Thyroid gland (tissue), 4 donors: ENCODE results near the gene MALL. TPM values are rescaled to one million over a fixed set of nuclear protein-coding genes. Genes with fewer than 3 reads are reported as not detected.
"Not testable (repeated sequence)": the region's sequence is repeated elsewhere in the genome, so short reads cannot be mapped to it uniquely, and the experiment has no call there.

Experiments
- DNase-seq, 2 donors: peaks; one replicate each; pipeline ENCODE4 v3.0.0-alpha.2; 2019
- H3K27ac ChIP-seq, 3 donors: fragments of 200-600 bp; sonication (generic); 1 replicate in 2 of 3; 2 replicates in 1 of 3; pipeline ENCODE4 v1.5.1; 2016 to 2019; ENCODE audit warnings: mild to moderate bottlenecking in 1 of 3, moderate library complexity in 1 of 3
- H3K27me3 ChIP-seq: fragments of 200-600 bp; sonication (generic); one replicate; pipeline ENCODE4 v1.5.1; 2019
- H3K36me3 ChIP-seq, 2 donors: fragments of 200-600 bp; sonication (generic); one replicate each; pipeline ENCODE4 v1.5.1; 2016 to 2019
- H3K4me1 ChIP-seq, 2 donors: fragments of 200-600 bp; sonication (generic); one replicate each; pipeline ENCODE4 v1.5.1; 2017 to 2019
- H3K4me3 ChIP-seq, 3 donors: fragments of 200-600 bp; sonication (generic); replicated peaks in 1 of 3; 1 replicate in 2 of 3; 2 replicates in 1 of 3; pipeline ENCODE4 v1.5.1; 2016; ENCODE audit warnings: mild to moderate bottlenecking in 1 of 3
- H3K9me3 ChIP-seq: fragments of 200-600 bp; sonication (generic); one replicate; pipeline ENCODE4 v1.5.1; 2017
- POLR2A ChIP-seq, 2 donors: fragments of 450-650 bp; IDR thresholded peaks; one replicate each; pipeline ENCODE4 v1.6.1; 2017; ENCODE audit warnings: antibody characterized with exemption in 2 of 2, mild to moderate bottlenecking in 2 of 2, moderate library complexity in 1 of 2
- WGBS, 2 donors: methylation state at CpG; one replicate each; pipeline ENCODE4 v1.1.5; 2017; 5-methylcytosine and 5-hydroxymethylcytosine counted together
- intact Hi-C: fragments of 100-400 bp; cut with DNase I; formaldehyde crosslinking; loops from one replicate; pipeline ENCODE4 v1.15.1; 2023
- total RNA-seq, 4 donors: library from RNA; depleted of rRNA; stranded (reverse); fragments of >200 nt; gene quantifications; one replicate each; pipeline ENCODE4 v1.2.3, GENCODE V29; 2016
- TF ChIP-seq, protein P1 (sequence below), 6 experiments: fragments of 200-600 bp in 3 of 6; fragments of 450-650 bp in 3 of 6; sonication (generic) in 3 of 6; IDR thresholded peaks; one replicate each; pipeline ENCODE4 v1.5.1; 2016 to 2019; ENCODE audit warnings: antibody characterized with exemption in 6 of 6, mild to moderate bottlenecking in 2 of 6, inconsistent platforms in 1 of 6, moderate library complexity in 1 of 6

The MALL gene
- total RNA-seq, 4 donors from 2014 or later: 13.3 to 54.4 (median 25.0) TPM

DNA sequence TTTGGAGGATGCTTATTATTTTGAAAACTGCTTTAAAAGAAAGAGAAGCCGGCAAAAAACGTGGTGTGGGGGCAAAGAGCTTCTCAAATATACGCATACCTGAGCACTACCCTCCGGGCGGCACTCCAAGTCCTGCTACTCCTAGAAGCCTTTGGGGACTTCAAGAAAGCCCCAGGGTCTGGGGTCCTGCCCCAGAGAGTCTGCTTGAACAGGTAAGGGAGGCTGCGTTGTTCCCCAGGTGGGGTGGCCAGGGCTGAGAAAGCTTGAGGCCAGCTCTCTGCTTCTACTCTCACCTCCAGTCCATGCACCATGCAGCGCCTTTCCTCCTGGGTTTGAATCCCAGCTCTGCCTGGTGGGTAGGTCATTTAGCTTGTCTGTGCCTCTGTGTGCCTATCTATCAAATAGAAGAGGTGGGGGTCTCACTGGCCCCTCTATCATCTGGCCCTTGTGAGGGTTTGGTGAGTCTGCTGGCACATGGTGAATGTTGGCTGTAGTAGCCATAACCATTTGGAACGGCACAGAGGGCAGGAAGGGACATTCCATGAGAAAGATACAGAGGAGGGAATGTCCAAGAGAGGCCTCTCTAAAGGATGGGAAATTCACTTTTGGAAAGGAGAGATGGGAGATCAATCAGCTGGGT, 19.5 kb downstream of the MALL start:
- Histone ChIP-seq H3K27me3 (no peaks in the 10 kb centered on the region), H3K36me3 (no peaks in the 10 kb centered on the region), H3K27ac (peak overlapping the region in 1 of 3 donors; percentile 0), H3K4me1 (peaks cover 11 to 28% of the 10 kb centered on the region in 2 donors), H3K9me3 (no peaks in the 10 kb centered on the region), H3K4me3 (no peak overlapping the region)
- intact Hi-C loops: no loop called here
- DNase-seq: no peak
- WGBS, 2 donors: 94% methylated on average over 8 of the region's 8 CpGs
- TF ChIP-seq, protein P1, sequence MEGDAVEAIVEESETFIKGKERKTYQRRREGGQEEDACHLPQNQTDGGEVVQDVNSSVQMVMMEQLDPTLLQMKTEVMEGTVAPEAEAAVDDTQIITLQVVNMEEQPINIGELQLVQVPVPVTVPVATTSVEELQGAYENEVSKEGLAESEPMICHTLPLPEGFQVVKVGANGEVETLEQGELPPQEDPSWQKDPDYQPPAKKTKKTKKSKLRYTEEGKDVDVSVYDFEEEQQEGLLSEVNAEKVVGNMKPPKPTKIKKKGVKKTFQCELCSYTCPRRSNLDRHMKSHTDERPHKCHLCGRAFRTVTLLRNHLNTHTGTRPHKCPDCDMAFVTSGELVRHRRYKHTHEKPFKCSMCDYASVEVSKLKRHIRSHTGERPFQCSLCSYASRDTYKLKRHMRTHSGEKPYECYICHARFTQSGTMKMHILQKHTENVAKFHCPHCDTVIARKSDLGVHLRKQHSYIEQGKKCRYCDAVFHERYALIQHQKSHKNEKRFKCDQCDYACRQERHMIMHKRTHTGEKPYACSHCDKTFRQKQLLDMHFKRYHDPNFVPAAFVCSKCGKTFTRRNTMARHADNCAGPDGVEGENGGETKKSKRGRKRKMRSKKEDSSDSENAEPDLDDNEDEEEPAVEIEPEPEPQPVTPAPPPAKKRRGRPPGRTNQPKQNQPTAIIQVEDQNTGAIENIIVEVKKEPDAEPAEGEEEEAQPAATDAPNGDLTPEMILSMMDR (IDR thresholded peaks at IDR 0.05): no peak
- TF ChIP-seq POLR2A (IDR thresholded peaks at IDR 0.05): no peak

DNA sequence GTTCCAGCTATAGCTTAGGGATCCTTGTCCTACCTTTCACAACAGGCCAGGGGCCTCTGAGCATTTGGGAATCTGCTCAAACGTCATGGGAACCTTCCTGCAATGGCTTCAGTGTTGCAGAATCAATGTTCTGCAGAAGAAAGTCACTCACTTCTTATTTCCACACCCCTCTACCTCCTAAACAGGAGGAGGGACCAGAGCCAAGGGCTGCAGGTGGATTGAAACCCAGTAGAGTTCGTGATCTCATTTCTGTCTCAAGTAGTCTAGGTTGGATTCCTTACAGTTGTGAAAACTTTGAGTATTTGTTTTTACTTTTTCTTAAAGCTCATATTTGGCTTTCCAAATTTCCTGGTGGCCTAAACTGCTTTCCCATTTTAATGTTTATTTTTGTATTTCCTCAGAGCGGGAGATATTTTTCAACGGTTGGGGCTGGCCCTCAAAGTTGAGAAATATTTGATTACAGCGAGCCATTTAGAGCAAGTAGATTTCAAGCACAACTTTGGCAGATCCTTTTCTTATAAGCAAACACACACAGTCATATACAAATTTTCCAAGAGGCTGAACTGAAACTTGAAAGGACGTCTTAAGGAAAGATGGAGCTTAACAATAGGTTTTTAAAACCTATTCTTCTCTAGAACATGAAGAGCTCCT, 20.6 kb downstream of the MALL start:
- H3K4me1 ChIP-seq: peaks cover 4 to 20% of the 10 kb centered on the region in 2 donors
- H3K4me3 ChIP-seq, H3K27me3 ChIP-seq, H3K9me3 ChIP-seq, DNase-seq, intact Hi-C loops, H3K36me3 ChIP-seq: not testable (repeated sequence)
- H3K27ac ChIP-seq: peak overlapping the region in 2 of 3 donors; percentile 0 to 9
- 30 to 64% methylated on average over 5 to 6 of the region's 6 CpGs for WGBS, 2 donors

GRCh38 chr2:110093924-110094323, 21.7 kb downstream of the MALL start:
- H3K27ac ChIP-seq, intact Hi-C loops, H3K36me3 ChIP-seq, DNase-seq, H3K27me3 ChIP-seq, H3K9me3 ChIP-seq, H3K4me3 ChIP-seq: not testable (repeated sequence)
- peaks cover 4 to 14% of the 10 kb centered on the region in 2 donors for H3K4me1 ChIP-seq
- no CpG with 5 or more reads among the region's 6 CpGs for WGBS, 2 donors

- H3K4me1 ChIP-seq, H3K9me3 ChIP-seq, H3K27me3 ChIP-seq, H3K27ac ChIP-seq, H3K36me3 ChIP-seq, intact Hi-C loops, DNase-seq, H3K4me3 ChIP-seq: not testable (repeated sequence)
- WGBS, 2 donors: 46 to 50% methylated on average over 2 of the region's 4 CpGs
Measured at GRCh38 chr2:110090164-110090563, 25.5 kb downstream of the MALL start.

GRCh38 chr2:110083757-110084156, 31.9 kb downstream of the MALL start:
- intact Hi-C loops, H3K27ac ChIP-seq, H3K4me3 ChIP-seq, H3K9me3 ChIP-seq, H3K4me1 ChIP-seq, DNase-seq, H3K36me3 ChIP-seq, H3K27me3 ChIP-seq: not testable (repeated sequence)
- no CpG with 5 or more reads among the region's 2 CpGs for WGBS, 2 donors

DNA sequence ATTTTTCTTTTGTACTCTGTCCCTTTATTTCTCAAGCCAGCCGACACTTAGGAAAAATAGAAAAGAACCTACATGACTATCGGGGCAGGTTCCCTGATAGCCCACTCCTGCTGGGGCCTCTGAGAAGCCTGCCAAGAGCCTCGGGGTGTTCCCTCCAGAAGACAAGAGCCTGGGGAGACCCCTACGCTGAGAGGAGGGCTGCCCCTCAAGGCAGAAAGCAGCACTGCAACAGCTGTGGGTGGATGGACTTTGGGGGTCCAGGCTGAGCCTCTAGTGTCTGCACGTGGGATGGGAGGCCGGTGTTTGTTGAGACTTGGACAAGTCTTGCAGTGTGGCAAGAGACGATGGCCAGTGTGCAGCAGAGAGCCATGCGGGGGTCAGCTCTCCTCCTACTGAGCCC, 32.5 kb downstream of the MALL start:
- intact Hi-C loops, H3K27me3 ChIP-seq: not testable (repeated sequence)

DNA sequence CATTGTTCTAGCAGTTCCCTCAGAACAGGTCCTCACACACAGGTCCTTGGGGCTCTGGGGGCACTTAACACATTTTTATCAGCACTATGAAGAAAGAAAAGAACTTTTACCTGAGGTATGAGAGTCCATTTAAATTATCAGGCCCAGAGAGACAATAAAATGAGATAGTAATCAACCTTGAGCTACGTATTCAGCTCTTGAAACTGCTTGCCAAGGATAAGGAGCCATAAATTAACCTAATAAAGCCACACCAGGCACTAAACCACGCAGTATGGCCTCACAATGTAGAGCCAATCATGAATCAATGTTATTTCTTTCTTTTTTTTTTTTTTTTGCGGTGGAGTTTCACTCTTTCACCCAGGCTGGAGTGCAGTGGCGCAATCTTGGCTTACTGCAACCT, 37.5 kb downstream of the MALL start:
- WGBS, 2 donors: 100% methylated on average over 1 of the region's 4 CpGs; no CpG with 5 or more reads in 1 of the 2 donors
- H3K4me3 ChIP-seq, intact Hi-C loops: not testable (repeated sequence)

More for the DNA sequence above, 32.5 kb downstream of the MALL start:
- no CpG with 5 or more reads among the region's 8 CpGs for WGBS, 2 donors
- not testable (repeated sequence) for H3K27ac ChIP-seq, H3K4me3 ChIP-seq, H3K9me3 ChIP-seq, H3K4me1 ChIP-seq, DNase-seq, H3K36me3 ChIP-seq

GRCh38 chr2:110075896-110076295, 39.7 kb downstream of the MALL start:
- intact Hi-C loops, H3K27me3 ChIP-seq, H3K27ac ChIP-seq, H3K9me3 ChIP-seq, H3K4me1 ChIP-seq, H3K36me3 ChIP-seq, DNase-seq, H3K4me3 ChIP-seq: not testable (repeated sequence)
- 65% methylated on average over 2 of the region's 4 CpGs; no CpG with 5 or more reads in 1 of the 2 donors for WGBS, 2 donors

More for the DNA sequence above, 37.5 kb downstream of the MALL start:
- H3K27ac ChIP-seq, DNase-seq, H3K36me3 ChIP-seq, H3K4me1 ChIP-seq, H3K27me3 ChIP-seq, H3K9me3 ChIP-seq: not testable (repeated sequence)

DNA sequence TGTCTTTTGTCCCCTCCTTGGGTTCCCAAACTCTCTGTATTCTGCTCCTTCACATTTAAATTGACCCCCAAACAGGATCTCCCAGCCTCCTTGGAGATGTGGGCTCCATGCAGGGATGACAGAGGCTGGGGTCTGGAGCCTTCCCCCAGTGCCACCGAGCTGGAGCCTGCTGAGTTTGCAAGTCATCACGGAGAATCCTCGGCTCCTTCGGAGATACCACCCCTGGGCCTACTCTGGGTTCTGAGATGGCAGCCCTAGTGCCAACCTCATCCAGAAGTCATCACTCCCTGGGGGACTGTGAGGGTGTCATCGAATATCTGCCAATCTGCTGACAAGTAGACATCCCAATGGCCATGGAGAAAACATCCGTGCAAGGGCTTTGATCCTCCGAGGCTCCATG, 45.8 kb downstream of the MALL start:
- H3K4me3 ChIP-seq, H3K36me3 ChIP-seq, intact Hi-C loops, H3K9me3 ChIP-seq, H3K4me1 ChIP-seq, H3K27me3 ChIP-seq, H3K27ac ChIP-seq, DNase-seq: not testable (repeated sequence)
- 97 to 98% methylated on average over 4 of the region's 7 CpGs for WGBS, 2 donors

GRCh38 chr2:110068153-110068552, 47.5 kb downstream of the MALL start:
- H3K4me1 ChIP-seq, intact Hi-C loops, H3K9me3 ChIP-seq, H3K27ac ChIP-seq, DNase-seq, H3K36me3 ChIP-seq, H3K27me3 ChIP-seq, H3K4me3 ChIP-seq: not testable (repeated sequence)
- WGBS, 2 donors: 73 to 87% methylated on average over 3 of the region's 3 CpGs

DNA sequence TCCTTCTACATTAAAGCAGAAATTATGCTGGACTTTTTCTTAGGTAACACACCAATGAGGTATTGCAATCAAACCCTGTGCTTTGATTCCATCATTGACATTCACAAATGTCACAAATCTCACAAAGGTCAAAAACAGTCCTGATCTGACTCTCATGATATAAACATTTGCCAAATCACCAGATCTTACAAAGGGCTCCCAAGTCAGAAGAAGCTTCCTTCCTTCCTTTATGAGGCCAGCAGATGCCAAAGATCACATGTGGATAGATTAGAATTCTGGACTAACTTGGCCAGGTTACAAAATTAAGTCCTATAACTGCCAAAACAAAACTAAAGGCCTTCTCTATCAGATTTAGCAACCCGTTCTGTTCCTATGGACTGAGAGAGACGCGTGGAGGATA, 53.3 kb downstream of the MALL start:
- H3K27me3 ChIP-seq, H3K27ac ChIP-seq, H3K4me3 ChIP-seq, H3K36me3 ChIP-seq, DNase-seq, intact Hi-C loops, H3K9me3 ChIP-seq, H3K4me1 ChIP-seq: not testable (repeated sequence)
- WGBS, 2 donors: no CpG with 5 or more reads among the region's 3 CpGs

DNA sequence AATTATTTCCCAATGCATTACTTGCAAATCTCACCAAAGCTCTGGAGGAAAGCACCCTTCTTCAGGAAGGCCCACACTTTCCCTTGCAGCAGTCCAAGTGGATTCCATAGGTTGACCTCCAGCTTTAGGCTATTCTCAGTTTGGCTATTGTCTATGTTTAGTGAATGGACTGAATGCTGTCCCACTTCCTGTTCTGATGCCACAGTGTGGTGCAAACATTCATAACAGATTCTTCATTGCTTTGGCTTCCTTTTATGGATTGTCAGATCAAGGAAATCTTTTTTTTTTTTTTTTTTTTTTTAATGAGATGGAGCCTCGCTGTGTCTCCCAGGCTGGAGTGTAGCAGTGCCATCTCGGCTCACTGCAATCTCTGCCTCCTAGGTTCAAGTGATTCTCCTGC, 55.1 kb downstream of the MALL start:
- H3K27ac ChIP-seq, H3K4me1 ChIP-seq, H3K36me3 ChIP-seq, H3K9me3 ChIP-seq, intact Hi-C loops, H3K27me3 ChIP-seq, DNase-seq, H3K4me3 ChIP-seq: not testable (repeated sequence)
- no CpG with 5 or more reads among the region's 2 CpGs for WGBS, 2 donors
